H1 (cell line): Measurements from ENCODE around the gene CHCHD3. TPM values are rescaled to one million over a fixed set of nuclear protein-coding genes. Genes with fewer than 3 reads are reported as not detected.

ENCODE experiments used
- CTCF ChIA-PET: fragments of 300-600 bp; sonication (Branson Sonifier 250); formaldehyde crosslinking; loops from one replicate; lab custom pipeline; 2021; ENCODE audit not compliant: partially characterized antibody; lab: Charles Lee
- POLR2A ChIA-PET: fragments of 300-600 bp; sonication (Branson Sonifier 250); formaldehyde crosslinking; loops from one replicate; lab custom pipeline; 2021; ENCODE audit warnings: inconsistent platforms; ENCODE audit not compliant: partially characterized antibody; lab: Charles Lee
- DNase-seq, 2 experiments: peaks; one replicate each; pipeline versions ENCODE4 v3.0.0 to v3.0.0-alpha.2; 2010 to 2022; ENCODE audit warnings: low spot score in 2 of 2, low read depth in 1 of 2, mixed read lengths in 1 of 2
- FAIRE-seq: peaks from 2 replicates; lab custom pipeline; 2011; peaks lifted over from hg19 to GRCh38; lab: Jason Lieb, UNC
- H2AFZ ChIP-seq: 2 replicates; pipeline ENCODE4 v1.8.1; 2012; ENCODE audit warnings: low read length, inconsistent platforms
- H2AK5ac ChIP-seq: 2 replicates; pipeline ENCODE4 v1.6.1; 2013; ENCODE audit warnings: low read depth, low read length
- H2BK120ac ChIP-seq: replicated peaks from 2 replicates; pipeline ENCODE3; 2013; ENCODE audit warnings: low read depth, low read length, inconsistent platforms
- H2BK12ac ChIP-seq: 2 replicates; pipeline ENCODE4 v1.6.1; 2013; ENCODE audit warnings: low read depth, low read length
- H2BK15ac ChIP-seq: 2 replicates; pipeline ENCODE4 v1.6.1; 2013; ENCODE audit warnings: low read length
- H2BK20ac ChIP-seq: 2 replicates; pipeline ENCODE4 v1.6.1; 2013; ENCODE audit warnings: low read length
- H2BK5ac ChIP-seq: 2 replicates; pipeline ENCODE4 v1.6.1; 2013; ENCODE audit warnings: low read depth, low read length
- H3K14ac ChIP-seq: 2 replicates; pipeline ENCODE4 v1.6.1; 2013; ENCODE audit warnings: inconsistent platforms; ENCODE audit not compliant: insufficient read length
- H3K18ac ChIP-seq: 2 replicates; pipeline ENCODE4 v1.6.1; 2013; ENCODE audit warnings: low read length; ENCODE audit errors: extremely low read depth
- H3K23ac ChIP-seq: 2 replicates; pipeline ENCODE4 v1.6.1; 2013; ENCODE audit warnings: inconsistent platforms; ENCODE audit not compliant: insufficient read length
- H3K23me2 ChIP-seq: 2 replicates; pipeline ENCODE4 v1.6.1; 2013; ENCODE audit warnings: low read depth, low read length
- H3K27ac ChIP-seq: 2 replicates; pipeline ENCODE4 v1.6.1; 2011; ENCODE audit warnings: low read depth, low read length, inconsistent platforms
- H3K27me3 ChIP-seq, 4 experiments: replicated peaks in 1 of 4; 1 replicate in 1 of 4; 2 replicates in 3 of 4; pipeline versions ENCODE4 v1.6.1 to v1.8.1; 2011 to 2013; ENCODE audit warnings: low read length in 3 of 4, mild to moderate bottlenecking in 3 of 4, inconsistent platforms in 2 of 4, mixed read lengths in 2 of 4, moderate library complexity in 1 of 4; ENCODE audit not compliant: control insufficient read depth in 3 of 4, insufficient read depth in 3 of 4; ENCODE audit errors: extremely low read depth in 1 of 4
- H3K36me3 ChIP-seq, 4 experiments: 2 replicates each; pipeline versions ENCODE4 v1.6.1 to v1.8.1; 2011 to 2013; ENCODE audit warnings: mild to moderate bottlenecking in 4 of 4, low read length in 3 of 4, moderate library complexity in 2 of 4, control low read depth in 1 of 4, inconsistent platforms in 1 of 4; ENCODE audit not compliant: insufficient read depth in 4 of 4, control insufficient read depth in 2 of 4
- H3K4ac ChIP-seq: replicated peaks from 2 replicates; pipeline ENCODE3; 2013; ENCODE audit warnings: low read length, low read depth, mixed read lengths, inconsistent platforms; ENCODE audit not compliant: insufficient read length
- H3K4me1 ChIP-seq, 4 experiments: replicated peaks in 1 of 4; 1 replicate in 1 of 4; 2 replicates in 3 of 4; pipeline versions ENCODE4 v1.6.1 to v1.8.1; 2011 to 2013; ENCODE audit warnings: low read length in 3 of 4, inconsistent platforms in 2 of 4, mixed read lengths in 1 of 4; ENCODE audit not compliant: insufficient read depth in 4 of 4, control insufficient read depth in 3 of 4
- H3K4me2 ChIP-seq, 2 experiments: 2 replicates each; pipeline versions ENCODE4 v1.6.1 to v1.8.1; 2011 to 2013; ENCODE audit warnings: low read depth in 2 of 2, low read length in 2 of 2, control low read depth in 1 of 2, inconsistent platforms in 1 of 2, mild to moderate bottlenecking in 1 of 2; ENCODE audit not compliant: insufficient read depth in 1 of 2
- H3K4me3 ChIP-seq, 4 experiments: fragments of 200-600, 300-600 bp in 1 of 4; sonication (generic), shearing (Covaris generic), sonication (Bioruptor Twin) in 1 of 4; 2 replicates each; pipeline versions ENCODE4 v1.5.1 to v1.8.1; 2011 to 2016; ENCODE audit warnings: low read length in 4 of 4, low read depth in 3 of 4, control low read depth in 2 of 4, inconsistent platforms in 2 of 4, mild to moderate bottlenecking in 2 of 4, mixed read lengths in 1 of 4, moderate library complexity in 1 of 4; ENCODE audit not compliant: insufficient read depth in 2 of 4; ENCODE audit errors: extremely low read depth in 1 of 4
- H3K56ac ChIP-seq: replicated peaks from 2 replicates; pipeline ENCODE3; 2013; ENCODE audit warnings: low read depth, mild to moderate bottlenecking, mixed read lengths, low read length, inconsistent platforms; ENCODE audit not compliant: insufficient read length
- H3K79me1 ChIP-seq: 2 replicates; pipeline ENCODE4 v1.6.1; 2013; ENCODE audit warnings: low read depth, low read length, control low read depth
- H3K79me2 ChIP-seq, 2 experiments: 2 replicates each; pipeline versions ENCODE4 v1.6.1 to v1.8.1; 2012 to 2013; ENCODE audit warnings: low read length in 2 of 2, mild to moderate bottlenecking in 2 of 2, inconsistent platforms in 1 of 2; ENCODE audit not compliant: insufficient read depth in 2 of 2, control insufficient read depth in 1 of 2
- H3K9ac ChIP-seq, 4 experiments: replicated peaks in 1 of 4; 1 replicate in 1 of 4; 2 replicates in 3 of 4; pipeline versions ENCODE4 v1.6.1 to v1.8.1; 2011 to 2013; ENCODE audit warnings: low read depth in 3 of 4, low read length in 3 of 4, control low read depth in 2 of 4, mild to moderate bottlenecking in 2 of 4, moderate library complexity in 2 of 4, inconsistent platforms in 1 of 4; ENCODE audit errors: extremely low read depth in 1 of 4
- H3K9me3 ChIP-seq, 2 experiments: 2 replicates each; pipeline versions ENCODE4 v1.6.1 to v1.8.1; 2012 to 2013; ENCODE audit warnings: mild to moderate bottlenecking in 2 of 2, moderate library complexity in 2 of 2, control low read depth in 1 of 2, inconsistent platforms in 1 of 2, low read depth in 1 of 2, low read length in 1 of 2, mixed read lengths in 1 of 2; ENCODE audit not compliant: insufficient read depth in 2 of 2
- H4K20me1 ChIP-seq, 2 experiments: replicated peaks in 1 of 2; 2 replicates each; pipeline versions ENCODE3 to v1.8.1; 2011 to 2013; ENCODE audit warnings: inconsistent platforms in 2 of 2, low read length in 2 of 2, mild to moderate bottlenecking in 1 of 2; ENCODE audit not compliant: insufficient read depth in 2 of 2, control insufficient read depth in 1 of 2
- H4K5ac ChIP-seq: 2 replicates; pipeline ENCODE4 v1.6.1; 2013; ENCODE audit warnings: low read length, low read depth, mixed read lengths, inconsistent platforms; ENCODE audit not compliant: insufficient read length
- H4K8ac ChIP-seq: 2 replicates; pipeline ENCODE4 v1.8.0; 2013; ENCODE audit warnings: mild to moderate bottlenecking, moderate library complexity, low read length, inconsistent platforms; ENCODE audit not compliant: insufficient read depth; ENCODE audit errors: extremely low read depth
- H4K91ac ChIP-seq: replicated peaks from 2 replicates; pipeline ENCODE3; 2013; ENCODE audit warnings: low read length, mixed read lengths, inconsistent platforms; ENCODE audit not compliant: insufficient read length
- FOSL1 ChIP-seq: IDR thresholded peaks from 2 replicates; pipeline ENCODE4 v1.6.1; 2011; ENCODE audit warnings: mild to moderate bottlenecking, low read depth, low read length, moderate library complexity; ENCODE audit not compliant: insufficient read depth
- KDM4A ChIP-seq: IDR thresholded peaks from one replicate; pipeline ENCODE4 v1.7.1; 2012; ENCODE audit warnings: low read depth, mild to moderate bottlenecking, moderate library complexity, low read length, inconsistent platforms; ENCODE audit not compliant: severe bottlenecking
- MAFK ChIP-seq: IDR thresholded peaks from 2 replicates; pipeline ENCODE4 v1.6.1; 2012; ENCODE audit warnings: low read depth, mild to moderate bottlenecking, improper control_type of control experiment, low read length
- NRF1 ChIP-seq: IDR thresholded peaks from 2 replicates; pipeline ENCODE4 v1.6.1; 2011; ENCODE audit warnings: mild to moderate bottlenecking, low read depth, low read length, improper control_type of control experiment
- SAP30 ChIP-seq: fragments of 300-600 bp; sonication (generic); IDR thresholded peaks from 2 replicates; pipeline ENCODE4 v1.7.1; 2012; ENCODE audit warnings: low read length, moderate library complexity, mild to moderate bottlenecking, inconsistent platforms; ENCODE audit not compliant: insufficient read depth, insufficient replicate concordance
- SIN3A ChIP-seq, 2 experiments: IDR thresholded peaks in 1 of 2; conservative IDR thresholded peaks in 1 of 2; 2 replicates each; pipeline ENCODE4 v1.6.1; 2011 to 2012; ENCODE audit warnings: low read length in 2 of 2, improper control_type of control experiment in 1 of 2, low read depth in 1 of 2, mild to moderate bottlenecking in 1 of 2
- SIRT6 ChIP-seq: IDR thresholded peaks from one replicate; pipeline ENCODE4 v1.7.1; 2012; ENCODE audit warnings: low read length, inconsistent platforms
- SIX5 ChIP-seq: IDR thresholded peaks from 2 replicates; pipeline ENCODE4 v1.6.1; 2011; ENCODE audit warnings: mild to moderate bottlenecking, low read depth, low read length
- SP4 ChIP-seq: IDR thresholded peaks from 2 replicates; pipeline ENCODE4 v1.6.1; 2012; ENCODE audit warnings: low read length, inconsistent platforms
- TAF1 ChIP-seq: IDR thresholded peaks from 2 replicates; pipeline ENCODE4 v1.6.1; 2011; ENCODE audit warnings: mild to moderate bottlenecking, low read depth, low read length
- TAF7 ChIP-seq: optimal IDR thresholded peaks from 2 replicates; pipeline ENCODE3; 2011; ENCODE audit warnings: low read depth, mild to moderate bottlenecking, inconsistent platforms, low read length, moderate library complexity, borderline replicate concordance
- TEAD4 ChIP-seq: IDR thresholded peaks from 2 replicates; pipeline ENCODE4 v1.6.1; 2012; ENCODE audit warnings: low read depth, low read length, inconsistent platforms, mixed read lengths
- WGBS, 2 experiments: shearing (Covaris generic) in 1 of 2; methylation state at CpG; one replicate each; pipeline versions ENCODE4 v1.1.6 to v1.1.7; 2013 to 2015; ENCODE audit warnings: low lambda C conversion rate in 2 of 2, mixed read lengths in 2 of 2, inconsistent platforms in 1 of 2, low coverage in 1 of 2, missing lambda C conversion rate in 1 of 2; ENCODE audit not compliant: insufficient replicate concordance in 2 of 2, insufficient coverage in 1 of 2, insufficient read length in 1 of 2; ENCODE audit errors: extremely low coverage in 1 of 2, missing lambda C conversion rate in 1 of 2; 5-methylcytosine and 5-hydroxymethylcytosine counted together
- polyA plus RNA-seq, 7 experiments: library from polyadenylated mRNA; depleted of rRNA in 3 of 7; stranded (reverse) in 5 of 7; unstranded in 2 of 7; fragments of >200 nt in 5 of 7; fragments of 200-250 nt in 2 of 7; gene quantifications; 1 replicate in 5 of 7; 2 replicates in 1 of 7; 4 replicates in 1 of 7; pipeline versions ENCODE4 v1.2.1 to v1.2.3, GENCODE V29; 2011 to 2013; ENCODE audit warnings: missing spikeins in 2 of 7, mixed read lengths in 2 of 7
- total RNA-seq: library from RNA; stranded (reverse); fragmentation: NEBNext Ultra II Directional; extraction: Animal tissue kit (Norgen Biotek cat#: 25700); gene quantifications from 2 replicates; pipeline ENCODE4 v1.2.1, GENCODE V29; 2021
- TF ChIP-seq, protein P1 (sequence below): IDR thresholded peaks from 2 replicates; pipeline ENCODE4 v1.6.1; 2011; ENCODE audit warnings: low read depth, mild to moderate bottlenecking, low read length; ENCODE audit not compliant: insufficient read depth

The CHCHD3 gene
- total and polyA plus RNA-seq, 2 of the 8 experiments (the other 6 are each of a cell fraction or from before 2014, with no cell fraction given), result 42.9 to 137 TPM

DNA sequence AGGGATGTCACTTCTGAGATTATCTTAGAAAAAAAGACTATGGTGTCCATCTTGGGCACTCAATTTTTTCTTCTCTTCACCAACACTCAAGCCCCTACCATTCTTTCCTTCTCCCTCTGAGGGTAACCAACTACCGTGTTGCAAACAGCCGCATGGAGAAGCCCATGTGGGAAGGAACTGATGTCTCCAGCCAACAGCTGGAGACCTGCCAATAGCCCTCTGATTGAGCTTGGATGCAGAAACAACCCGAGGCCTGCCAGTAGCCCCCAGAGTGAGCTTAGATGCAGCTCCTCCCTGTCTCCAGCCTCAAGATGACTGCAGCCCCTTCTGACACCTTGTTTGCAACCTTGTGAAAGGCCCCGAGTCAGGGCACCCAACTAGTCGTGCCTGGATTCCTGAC, 36.4 kb upstream of the CHCHD3 start:
- no peak overlapping the region for H3K4me3 ChIP-seq
- no peak overlapping the region for H2BK20ac ChIP-seq
- no peak overlapping the region for H3K27ac ChIP-seq
- no peak overlapping the region for H2AK5ac ChIP-seq
- H4K8ac ChIP-seq, result no peak overlapping the region
- H3K4me2 ChIP-seq, result no peak overlapping the region
- H2BK12ac ChIP-seq, result no peak overlapping the region
- H4K20me1 ChIP-seq, result no peaks in the 10 kb centered on the region
- H4K91ac ChIP-seq, result no peak overlapping the region
- no peak overlapping the region for H3K18ac ChIP-seq
- ChIA-PET CTCF (interaction anchor here (1.3 kb wide), 1 partner anchor 14 kb away, joined by 3 read pairs; no protein-coding TSS in a partner anchor), POLR2A (interaction anchor here (1.0 kb wide), 1 partner anchor 17 kb away, joined by 3 read pairs; no protein-coding TSS in a partner anchor)
- no peak overlapping the region for H2BK120ac ChIP-seq
- no peak for FAIRE-seq
- peaks cover 0 to 7% (median 3%) of the 10 kb centered on the region in 4 experiments; a peak in 5 of 7 replicates for H3K4me1 ChIP-seq
- H2BK15ac ChIP-seq, result no peak overlapping the region
- no peaks in the 10 kb centered on the region for H3K23me2 ChIP-seq
- no peaks in the 10 kb centered on the region for H3K36me3 ChIP-seq
- H4K5ac ChIP-seq, result no peak overlapping the region
- H2BK5ac ChIP-seq, result no peak overlapping the region
- DNase-seq, result no peak
- no peaks in the 10 kb centered on the region for H3K79me2 ChIP-seq
- H3K23ac ChIP-seq, result no peak overlapping the region
- no peak overlapping the region for H3K9ac ChIP-seq
- no peak overlapping the region for H3K4ac ChIP-seq
- WGBS, 2 experiments, result 97% methylated on average over 5 of the region's 5 CpGs; no CpG with 5 or more reads in 1 of the 2 experiments
- no peaks in the 10 kb centered on the region for H3K79me1 ChIP-seq
- H3K27me3 ChIP-seq, result no peaks in the 10 kb centered on the region
- H3K56ac ChIP-seq, result no peak overlapping the region
- H3K9me3 ChIP-seq, result no peaks in the 10 kb centered on the region
- no peak overlapping the region for H3K14ac ChIP-seq
- H2AFZ ChIP-seq, result 0 out of 2 replicates have a peak overlapping the region, but pooled peaks have one; percentile 34
- TF ChIP-seq MAFK, result no peak
- TF ChIP-seq SIX5, result no peak
- TF ChIP-seq TAF1, result no peak
- TF ChIP-seq SIN3A (conservative IDR thresholded peaks at IDR 0.05 in 1 of 2, IDR thresholded peaks at IDR 0.05 in 1 of 2; ENCODE audit: low read depth in 1 of 2, low read length in 2 of 2), result no peak
- no peak for TF ChIP-seq NRF1
- no peak for TF ChIP-seq KDM4A
- no peak for TF ChIP-seq FOSL1
- TF ChIP-seq SAP30, result no peak
- TF ChIP-seq TEAD4, result no peak
- no peak for TF ChIP-seq SP4
- no peak for TF ChIP-seq SIRT6
- TF ChIP-seq, protein P1, sequence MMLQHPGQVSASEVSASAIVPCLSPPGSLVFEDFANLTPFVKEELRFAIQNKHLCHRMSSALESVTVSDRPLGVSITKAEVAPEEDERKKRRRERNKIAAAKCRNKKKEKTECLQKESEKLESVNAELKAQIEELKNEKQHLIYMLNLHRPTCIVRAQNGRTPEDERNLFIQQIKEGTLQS, result no peak
- no peak for TF ChIP-seq TAF7
